ENCODE data around the gene KPNA6.

DNA sequence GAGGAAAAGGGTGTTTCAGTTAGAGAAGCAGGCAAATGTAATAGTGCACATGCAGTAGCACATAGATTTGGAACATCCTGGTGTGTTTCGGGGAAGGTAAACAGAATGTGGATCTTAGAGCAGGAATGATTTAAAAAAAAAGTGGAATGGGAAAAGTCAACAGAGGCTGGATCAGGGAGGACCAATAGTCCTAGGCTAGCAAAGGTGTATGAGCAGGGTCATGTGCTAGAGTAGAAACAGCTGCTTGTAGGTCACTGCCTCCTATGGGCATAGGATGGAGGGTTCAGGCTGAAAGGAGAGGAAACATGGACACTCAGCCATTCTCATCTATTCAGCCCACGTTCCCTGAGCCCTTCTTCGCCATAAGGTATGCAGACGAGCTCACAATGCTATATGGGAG, 3.7 kb upstream of the KPNA6 start:
- TF ChIP-seq POLR2A (IDR thresholded peaks at IDR 0.05) = no peak
- TF ChIP-seq, protein P1, sequence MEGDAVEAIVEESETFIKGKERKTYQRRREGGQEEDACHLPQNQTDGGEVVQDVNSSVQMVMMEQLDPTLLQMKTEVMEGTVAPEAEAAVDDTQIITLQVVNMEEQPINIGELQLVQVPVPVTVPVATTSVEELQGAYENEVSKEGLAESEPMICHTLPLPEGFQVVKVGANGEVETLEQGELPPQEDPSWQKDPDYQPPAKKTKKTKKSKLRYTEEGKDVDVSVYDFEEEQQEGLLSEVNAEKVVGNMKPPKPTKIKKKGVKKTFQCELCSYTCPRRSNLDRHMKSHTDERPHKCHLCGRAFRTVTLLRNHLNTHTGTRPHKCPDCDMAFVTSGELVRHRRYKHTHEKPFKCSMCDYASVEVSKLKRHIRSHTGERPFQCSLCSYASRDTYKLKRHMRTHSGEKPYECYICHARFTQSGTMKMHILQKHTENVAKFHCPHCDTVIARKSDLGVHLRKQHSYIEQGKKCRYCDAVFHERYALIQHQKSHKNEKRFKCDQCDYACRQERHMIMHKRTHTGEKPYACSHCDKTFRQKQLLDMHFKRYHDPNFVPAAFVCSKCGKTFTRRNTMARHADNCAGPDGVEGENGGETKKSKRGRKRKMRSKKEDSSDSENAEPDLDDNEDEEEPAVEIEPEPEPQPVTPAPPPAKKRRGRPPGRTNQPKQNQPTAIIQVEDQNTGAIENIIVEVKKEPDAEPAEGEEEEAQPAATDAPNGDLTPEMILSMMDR (IDR thresholded peaks at IDR 0.05) = no peak
- TF ChIP-seq POLR2AphosphoS5 (IDR thresholded peaks at IDR 0.05) = no peak

Data from prostate gland (tissue), 2 donors.